ENCODE data around the gene GTF2F2.

The GTF2F2 gene

DNA sequence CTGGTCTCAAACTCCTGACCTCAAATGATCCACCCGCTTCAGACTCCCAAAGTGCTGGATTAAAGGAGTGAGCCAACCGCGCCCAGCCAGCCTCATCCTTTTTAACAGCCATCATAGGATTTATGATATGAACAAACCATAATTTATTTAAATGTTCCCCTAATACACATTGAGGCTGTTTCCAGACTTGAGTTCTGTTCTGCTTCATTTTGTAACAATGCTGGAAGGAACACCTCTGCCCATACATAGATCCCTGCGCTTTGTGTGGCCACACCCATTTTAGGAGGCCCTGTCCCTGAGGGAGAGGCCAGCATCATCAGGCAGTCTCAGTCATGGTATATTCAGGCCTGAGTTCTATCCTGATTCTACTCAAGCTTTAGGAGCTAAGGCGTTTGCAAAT is 184.8 kb downstream of the GTF2F2 start:
- no peak for DNase-seq

DNA sequence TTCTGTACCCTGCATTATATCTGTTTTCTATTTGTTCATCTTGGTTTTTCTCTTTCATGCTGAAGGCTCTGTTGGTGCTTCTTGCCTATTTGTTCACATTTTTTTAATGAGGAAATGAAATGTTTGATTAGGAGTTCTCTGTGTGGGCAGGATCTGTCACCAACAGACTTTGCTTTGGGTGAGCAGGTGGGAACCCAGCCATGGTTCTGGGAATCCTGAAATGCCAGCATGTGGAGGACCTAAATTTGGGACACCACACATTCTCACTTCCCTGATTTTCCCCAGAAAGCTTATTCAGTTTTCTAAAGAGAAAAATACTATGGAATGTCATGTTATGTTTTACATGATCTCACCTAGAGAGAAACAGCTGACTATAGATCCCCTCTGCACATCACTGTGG is 186.7 kb downstream of the GTF2F2 start:
- no peak for DNase-seq

DNA sequence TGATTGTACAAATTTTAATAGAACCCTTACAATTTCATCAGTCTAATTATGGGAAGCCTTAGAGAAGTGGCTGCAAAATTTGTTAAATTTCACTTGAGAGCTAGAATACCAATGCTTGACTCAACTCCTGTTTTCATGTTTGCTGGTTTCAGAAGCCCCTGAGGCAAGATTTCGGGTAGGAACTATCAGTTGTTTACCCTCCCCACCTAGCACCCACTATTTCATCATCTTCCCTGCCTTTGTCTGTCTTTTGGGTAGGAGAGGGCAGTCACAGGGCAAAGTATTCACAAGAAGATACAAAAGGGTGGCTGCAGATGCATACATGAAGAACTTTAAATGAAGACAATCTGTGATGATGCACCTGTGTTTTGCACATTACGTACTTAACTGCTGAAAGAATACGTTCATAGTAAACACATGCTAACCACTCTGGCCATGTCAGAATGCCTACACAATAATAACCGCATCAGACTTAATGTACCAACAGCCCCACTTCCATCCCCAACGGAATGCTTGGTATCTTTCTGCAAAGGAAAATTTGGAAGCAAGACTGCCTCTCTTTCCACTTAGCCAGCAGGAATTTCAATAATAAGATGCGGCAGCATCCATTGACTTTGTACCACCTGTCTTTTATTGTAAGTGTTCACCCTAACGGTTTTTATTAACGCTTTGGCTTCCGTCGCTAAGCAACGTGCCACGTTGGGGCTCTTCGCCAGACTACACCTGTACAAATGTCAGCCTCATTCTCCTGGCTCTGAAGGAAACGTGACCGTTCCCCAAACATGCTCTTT is 190.2 kb downstream of the GTF2F2 start:
- DNase-seq = no peak

DNA sequence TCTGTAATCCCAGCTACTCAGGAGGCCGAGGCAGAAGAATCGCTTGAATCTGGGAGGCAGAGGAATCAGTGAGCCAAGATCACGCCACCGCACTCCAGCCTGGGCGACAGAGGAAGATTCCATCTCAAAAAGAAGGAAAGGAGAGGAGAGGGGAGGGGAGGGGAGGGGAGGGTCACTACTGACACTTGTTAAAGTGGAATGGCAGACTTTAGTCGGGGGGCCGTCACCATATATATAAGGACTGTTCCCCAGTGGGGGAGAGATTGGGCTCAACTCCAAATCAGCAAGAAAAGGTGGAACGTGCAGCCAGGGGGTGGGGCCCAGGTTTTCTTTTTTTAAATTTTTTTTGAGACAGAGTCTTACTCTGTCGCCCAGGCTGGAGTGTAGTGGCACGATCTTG is 194.5 kb downstream of the GTF2F2 start:
- DNase-seq = no peak

DNA sequence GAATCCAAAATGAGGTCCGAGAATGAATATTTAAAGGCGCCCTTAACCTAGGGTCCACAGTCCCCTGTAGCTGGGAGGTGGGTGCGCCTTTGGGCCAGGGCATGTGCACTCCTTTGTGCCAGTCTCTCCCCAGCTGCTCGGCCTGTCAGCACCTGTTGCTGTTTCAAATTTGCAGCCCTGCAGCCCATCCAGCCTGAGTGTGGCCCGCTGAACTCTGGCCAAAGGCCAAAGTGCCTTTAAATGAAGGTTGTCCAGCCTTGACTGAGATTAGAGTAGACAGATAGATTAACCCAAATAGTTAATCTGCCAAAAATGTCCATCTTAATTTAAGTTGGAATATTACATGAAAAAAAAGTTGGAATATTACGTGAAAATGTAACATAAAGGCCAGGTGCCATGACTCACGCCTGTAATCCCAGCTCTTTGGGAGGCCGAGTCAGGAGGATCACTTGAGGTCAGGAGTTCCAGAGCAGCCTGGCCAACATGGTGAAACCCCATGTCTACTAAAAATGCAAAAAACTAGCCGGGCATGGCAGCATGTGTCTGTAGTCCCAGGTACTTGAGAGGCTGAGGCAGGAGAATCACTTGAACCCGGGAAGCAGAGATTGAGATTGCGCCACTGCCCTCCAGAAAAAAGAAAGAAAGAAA is 195.3 kb downstream of the GTF2F2 start:
- no peak for DNase-seq

DNA sequence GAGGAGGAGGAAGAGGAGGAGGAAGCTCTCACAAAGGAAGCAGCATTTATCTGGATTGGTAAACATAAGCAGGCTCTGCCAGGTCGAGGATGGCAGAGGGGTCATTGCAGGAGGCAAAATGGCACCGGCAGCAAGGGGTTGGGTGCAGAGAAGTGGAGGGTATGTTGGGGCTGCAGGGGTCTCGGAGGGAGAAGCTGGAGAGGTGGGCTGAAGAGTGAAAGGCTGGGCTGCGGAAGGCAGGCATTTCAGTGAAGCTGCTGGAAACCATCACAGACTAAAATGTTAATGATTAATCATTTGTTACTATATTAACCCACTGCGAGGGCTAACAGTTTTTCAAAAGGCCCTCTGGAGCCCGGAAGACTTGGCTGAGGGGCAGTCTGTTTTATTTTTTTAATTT is 196.0 kb downstream of the GTF2F2 start:
- no peak for DNase-seq

DNA sequence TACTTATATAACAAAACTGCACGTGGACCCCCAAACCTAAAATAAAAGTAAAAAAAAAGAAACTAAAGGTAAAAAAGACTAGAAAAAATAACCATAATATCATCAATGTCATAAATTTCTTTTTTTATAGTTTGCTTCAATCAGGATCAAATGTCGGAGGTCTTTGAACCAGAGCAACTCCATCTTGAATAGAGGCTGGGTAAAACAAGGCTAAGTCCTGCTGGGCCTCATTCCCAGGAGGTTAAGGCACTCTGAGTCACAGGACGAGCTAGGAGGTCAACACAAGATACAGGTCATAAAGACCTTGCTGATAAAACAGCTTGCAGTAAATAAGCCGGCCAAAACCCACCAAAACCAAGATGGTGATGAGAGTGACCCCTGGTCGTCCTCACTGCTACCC is 196.7 kb downstream of the GTF2F2 start:
- DNase-seq = no peak

DNA sequence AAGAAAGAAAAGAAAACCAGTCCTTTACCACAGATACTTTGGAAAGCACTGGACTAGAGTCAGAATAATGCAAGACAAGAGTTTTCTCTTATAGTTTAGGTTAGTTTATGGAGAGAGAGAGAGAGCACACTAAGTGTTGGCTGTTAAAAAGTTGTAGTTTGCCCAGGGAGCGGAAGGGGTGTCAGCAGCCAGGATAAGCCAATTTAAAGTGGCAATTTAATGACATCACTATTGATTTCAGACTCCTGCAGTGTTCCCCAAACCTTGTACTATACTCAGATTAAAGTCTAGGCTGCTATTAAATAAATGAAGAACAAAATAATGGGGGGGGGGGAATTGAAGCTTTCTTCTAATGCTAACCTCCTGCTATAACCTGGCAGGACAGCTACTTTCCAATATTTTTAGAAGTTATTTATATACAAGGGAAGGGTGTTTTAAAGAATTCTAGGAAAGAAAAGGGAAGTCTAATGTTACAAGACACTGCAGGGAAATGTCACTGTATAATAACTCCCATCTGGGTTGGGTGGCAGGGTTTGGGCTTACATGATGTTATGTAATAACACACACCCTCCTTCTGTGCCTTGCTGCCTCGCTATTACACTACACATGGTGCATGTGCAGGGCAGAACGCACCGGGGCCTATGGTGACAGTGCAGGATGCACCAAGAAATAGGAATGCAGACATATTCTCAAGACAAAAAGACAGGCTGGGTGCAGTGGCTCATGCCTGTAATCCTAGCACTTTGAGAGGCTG is 200.7 kb downstream of the GTF2F2 start:
- DNase-seq = no peak

DNA sequence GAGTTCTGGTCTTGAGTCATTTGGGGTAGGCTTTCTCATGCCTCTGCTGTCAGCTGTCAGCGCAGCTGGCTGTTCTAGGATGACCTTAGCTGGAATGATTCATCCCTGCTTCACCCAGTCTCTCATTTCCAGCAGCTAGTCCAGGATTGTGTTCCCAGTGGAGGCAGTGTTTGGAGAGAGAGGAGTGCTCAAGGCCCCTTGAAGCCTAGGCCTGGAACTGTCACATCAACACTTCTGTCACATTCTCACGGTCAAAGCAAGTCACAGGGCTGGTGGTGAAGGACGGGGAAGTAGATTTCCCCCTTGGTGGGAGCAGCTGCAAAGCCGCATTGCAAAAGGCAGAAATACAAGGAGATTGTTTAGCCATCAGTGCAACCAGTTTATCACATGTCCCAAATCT is 205.5 kb downstream of the GTF2F2 start:
- DNase-seq = no peak

DNA sequence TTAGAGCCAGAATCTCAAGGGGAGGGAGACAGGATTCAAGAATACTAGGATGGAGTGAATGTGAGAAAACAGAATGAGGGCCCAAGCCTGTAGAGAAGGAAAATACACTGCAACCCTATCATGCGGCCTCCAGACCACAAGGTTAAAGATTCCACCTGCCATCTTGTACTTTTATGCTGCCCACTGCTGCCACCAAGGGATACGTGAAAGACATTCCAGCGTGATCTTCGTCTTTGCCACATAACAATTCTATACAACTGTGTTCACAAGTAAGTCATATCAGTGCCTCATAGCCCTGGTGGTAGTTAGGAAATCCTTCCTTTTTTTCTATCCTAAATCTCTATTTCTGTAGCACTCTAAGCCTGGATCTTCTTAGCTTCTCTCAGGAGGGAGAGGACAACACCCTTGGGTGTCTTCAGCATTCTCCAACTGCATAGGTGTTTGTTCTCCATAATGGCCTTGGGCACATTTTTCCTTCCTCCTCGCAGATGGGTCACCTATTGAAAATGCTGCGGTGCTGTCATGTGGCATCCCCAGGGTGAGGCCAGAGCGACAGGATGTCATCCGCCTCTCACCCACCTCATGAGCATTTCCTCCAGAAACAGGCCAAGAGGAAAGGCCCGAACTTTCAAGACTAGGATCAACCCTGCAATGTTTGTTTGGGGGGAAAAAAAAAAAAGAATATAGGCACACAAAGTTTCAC is 207.1 kb downstream of the GTF2F2 start:
- no peak for DNase-seq

DNA sequence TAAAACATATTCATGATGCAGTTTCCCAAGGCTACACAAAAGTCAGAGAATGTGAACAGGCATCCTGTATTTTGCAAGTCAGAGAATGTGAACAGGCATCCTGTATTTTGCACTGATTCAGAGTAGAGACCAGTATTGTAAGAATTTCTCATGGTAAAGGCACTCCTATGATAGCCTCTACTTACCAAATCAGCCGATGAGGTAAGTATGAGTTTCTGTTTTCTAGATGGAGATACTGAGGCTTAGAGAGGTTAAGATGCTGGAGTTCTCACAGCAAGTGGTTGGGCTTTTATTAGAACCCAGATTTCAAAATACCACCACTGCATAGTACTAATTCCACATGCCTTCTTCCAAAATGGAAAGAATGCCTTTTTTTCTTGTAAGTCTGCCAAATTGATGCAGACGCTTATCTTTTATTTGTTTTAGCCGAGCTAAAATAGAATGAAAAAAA is 208.4 kb downstream of the GTF2F2 start:
- no peak for DNase-seq

DNA sequence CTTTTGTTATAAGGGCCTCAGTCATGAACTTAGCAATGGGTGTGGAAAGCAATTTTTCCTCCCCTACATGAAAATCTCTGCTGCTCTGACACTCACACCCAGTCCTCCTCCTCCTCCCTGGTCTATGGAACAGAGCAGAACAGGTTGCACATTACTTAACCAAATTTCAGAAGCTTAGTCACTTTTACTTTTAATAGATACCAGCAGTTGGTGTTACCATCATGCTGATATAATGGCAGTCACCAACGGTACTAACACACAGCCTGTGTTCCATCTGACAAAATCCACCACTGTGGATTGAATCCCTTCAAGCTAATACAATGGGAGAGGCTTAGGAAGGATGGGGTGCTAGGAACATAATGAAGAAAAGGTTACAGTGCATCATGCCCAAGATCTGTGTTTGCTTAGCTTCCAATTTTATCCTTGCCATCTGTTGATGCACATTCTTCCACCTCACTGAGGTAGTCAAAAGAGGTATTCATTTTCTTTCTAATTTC is 210.9 kb downstream of the GTF2F2 start:
- no peak for DNase-seq

DNA sequence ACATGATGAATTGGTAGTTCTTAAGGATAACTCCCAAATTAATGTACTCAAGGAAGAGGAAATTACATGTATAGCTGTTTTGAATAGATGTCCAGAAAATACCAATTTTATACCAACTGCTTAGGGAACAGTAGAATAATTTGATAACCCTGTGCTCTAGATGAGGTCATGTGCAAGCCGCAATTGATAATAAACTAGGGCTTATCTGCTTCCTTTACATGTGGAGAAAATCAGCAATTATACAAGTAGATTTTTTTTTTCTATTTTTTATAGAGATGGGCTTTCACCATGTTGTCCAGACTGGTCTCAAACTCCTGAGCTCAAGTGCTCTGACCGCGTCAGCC is 211.4 kb downstream of the GTF2F2 start:
- DNase-seq = no peak

DNA sequence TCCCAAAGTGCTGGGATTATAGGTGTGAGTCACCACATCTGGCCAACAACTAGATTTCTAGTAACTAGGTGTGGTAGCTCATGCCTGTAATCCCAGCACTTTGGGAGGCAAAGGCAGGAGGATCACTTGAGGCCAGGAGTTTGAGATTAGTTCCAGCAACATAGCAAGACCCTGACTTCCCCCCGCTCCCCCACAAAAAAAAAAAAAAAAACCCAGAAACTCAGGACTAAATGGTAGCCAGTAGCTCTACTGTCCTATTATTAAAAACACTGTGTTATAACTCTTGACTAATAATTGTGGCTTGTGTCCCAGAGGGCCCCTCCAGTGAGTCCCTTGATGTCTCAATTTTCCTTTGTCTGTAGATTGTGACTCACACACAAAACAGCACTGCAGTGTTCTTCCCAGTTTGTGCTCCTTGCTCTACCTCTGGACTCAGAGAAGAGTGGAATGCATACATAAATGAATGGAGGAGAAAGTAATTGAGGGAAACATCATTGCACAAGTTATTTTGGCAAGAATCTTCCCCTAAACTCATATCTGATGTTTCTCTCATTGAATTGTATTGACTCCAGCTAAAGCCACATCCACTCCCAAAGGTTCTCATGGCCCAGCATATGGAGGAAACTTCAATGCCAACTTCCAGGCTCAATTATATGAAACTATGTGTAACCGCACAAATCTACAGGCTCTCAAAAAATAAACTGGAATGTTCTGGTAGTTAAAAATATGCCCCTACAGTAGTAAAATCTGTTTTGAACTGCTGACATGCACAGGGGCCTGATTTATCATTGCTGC is 211.9 kb downstream of the GTF2F2 start:
- no peak for DNase-seq

DNA sequence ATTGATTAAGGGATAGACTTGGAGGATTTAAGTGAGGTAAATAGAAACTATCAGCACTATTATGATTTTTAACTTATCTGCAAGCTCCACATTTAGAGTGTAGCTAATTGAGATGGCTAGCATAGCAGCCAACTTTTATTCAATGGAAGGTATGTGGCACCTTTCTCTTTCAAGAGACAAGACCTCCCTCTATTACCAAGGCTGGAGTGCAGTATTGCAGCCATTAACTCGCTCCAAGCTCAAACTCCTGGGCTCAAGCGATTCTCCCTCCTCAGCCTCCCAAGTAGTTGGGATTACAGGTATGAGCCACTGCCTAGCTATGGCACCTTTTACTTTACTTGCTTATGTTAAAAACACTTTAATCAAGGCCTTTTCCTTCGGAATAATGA is 212.5 kb downstream of the GTF2F2 start:
- no peak for DNase-seq

DNA sequence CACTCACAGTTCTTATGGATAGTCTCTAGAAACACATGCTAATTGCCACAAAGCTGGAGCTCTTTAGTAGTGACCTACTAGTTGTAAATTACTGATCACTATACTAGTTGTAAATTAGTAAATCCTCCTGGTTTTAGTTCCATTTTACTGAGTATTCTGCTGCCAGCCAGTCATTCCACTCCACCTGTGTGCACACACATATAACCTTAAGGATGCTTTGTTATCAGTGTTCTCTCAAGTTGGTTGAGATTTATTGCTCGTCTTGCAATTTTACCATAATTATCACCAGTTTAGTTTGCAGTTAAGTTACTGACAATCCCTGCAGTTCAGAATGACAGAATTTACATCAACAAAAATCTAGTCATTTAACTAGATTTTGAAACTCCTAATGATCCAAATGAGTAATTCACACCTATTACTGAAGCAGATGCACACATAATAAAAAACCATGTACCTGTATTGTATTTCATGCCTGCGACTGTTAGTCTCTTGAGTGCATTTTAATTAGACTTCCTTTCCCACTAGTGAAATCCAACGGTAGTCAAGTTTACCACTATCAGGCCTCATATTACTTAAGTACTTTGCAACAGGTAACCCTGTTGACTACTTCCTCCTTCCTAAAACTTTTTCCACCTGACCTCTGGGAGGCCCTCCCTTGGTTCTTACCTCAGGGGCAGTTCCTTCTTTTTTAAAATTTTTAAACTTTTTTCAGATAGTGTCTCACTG is 213.1 kb downstream of the GTF2F2 start:
- no peak for DNase-seq

All from activated T-cell treated with anti-CD3 and anti-CD28 coated beads for 4 hours (primary cell).